ENCODE data around the gene CIB1.
A peak's percentile ranks its signal among the peaks of the same experiment; 100 is the strongest.

The CIB1 gene

GRCh38 chr15:90239371-90239770, 5.6 kb upstream of the CIB1 start:
- no peak for DNase-seq

- peak in 1 of 2 donors; percentile 38 for DNase-seq
These were observed 601 bp upstream of the CIB1 start, which contains the start of gene GDPGP1 for GRCh38 chr15:90234096-90234988. GDPGP1 (plus strand) TSS chr15:90234209; CDS start chr15:90240909, 6,700 bp downstream.

GRCh38 chr15:90232941-90233386, 777 bp downstream of the CIB1 start:
- DNase-seq: no peak

GRCh38 chr15:90232196-90232595, 1.5 kb downstream of the CIB1 start:
- no peak for DNase-seq

GRCh38 chr15:90231028-90232017, 2.4 kb downstream of the CIB1 start:
- DNase-seq: peak; percentile 77 to 84

- no peak for DNase-seq
These were observed 3.1 kb downstream of the CIB1 start for GRCh38 chr15:90230610-90231009.

DNA sequence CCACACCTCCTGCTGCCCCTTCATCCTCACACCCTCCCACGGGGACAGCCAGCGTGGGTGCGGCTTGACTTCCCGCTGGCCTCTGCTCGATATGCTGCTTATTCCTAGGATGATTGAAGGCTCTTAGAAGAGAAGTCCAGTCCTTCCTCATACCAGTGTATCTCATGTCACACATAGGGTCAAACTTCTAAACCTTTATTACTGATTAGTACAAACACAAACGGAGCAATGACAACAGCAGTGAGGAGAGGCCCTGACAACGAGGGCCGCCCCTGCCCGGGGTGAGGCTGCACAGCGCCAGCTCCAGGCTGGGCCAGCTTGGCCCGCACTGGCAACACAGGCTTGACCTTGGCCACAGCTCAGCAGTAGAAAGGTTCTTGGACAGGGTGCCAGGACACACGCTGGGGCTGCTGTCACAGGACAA, 3.7 kb downstream of the CIB1 start:
- no peak for DNase-seq

DNA sequence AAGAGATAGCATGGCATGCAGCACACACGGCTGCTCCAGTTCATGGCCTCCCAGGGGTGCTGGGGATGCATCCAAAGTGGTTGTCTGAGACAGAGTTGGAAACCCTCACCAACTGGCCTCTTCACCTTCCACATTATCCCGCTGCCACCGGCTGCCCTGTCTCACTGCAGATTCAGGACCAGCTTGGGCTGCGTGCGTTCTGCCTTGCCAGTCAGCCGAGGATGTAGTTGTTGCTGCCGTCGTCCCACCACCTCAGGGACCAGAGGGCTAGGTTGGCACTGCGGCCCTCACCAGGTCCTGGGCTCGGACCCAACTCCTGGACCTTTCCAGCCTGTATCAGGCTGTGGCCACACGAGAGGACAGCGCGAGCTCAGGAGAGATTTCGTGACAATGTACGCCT, 4.8 kb downstream of the CIB1 start:
- DNase-seq: no peak

DNA sequence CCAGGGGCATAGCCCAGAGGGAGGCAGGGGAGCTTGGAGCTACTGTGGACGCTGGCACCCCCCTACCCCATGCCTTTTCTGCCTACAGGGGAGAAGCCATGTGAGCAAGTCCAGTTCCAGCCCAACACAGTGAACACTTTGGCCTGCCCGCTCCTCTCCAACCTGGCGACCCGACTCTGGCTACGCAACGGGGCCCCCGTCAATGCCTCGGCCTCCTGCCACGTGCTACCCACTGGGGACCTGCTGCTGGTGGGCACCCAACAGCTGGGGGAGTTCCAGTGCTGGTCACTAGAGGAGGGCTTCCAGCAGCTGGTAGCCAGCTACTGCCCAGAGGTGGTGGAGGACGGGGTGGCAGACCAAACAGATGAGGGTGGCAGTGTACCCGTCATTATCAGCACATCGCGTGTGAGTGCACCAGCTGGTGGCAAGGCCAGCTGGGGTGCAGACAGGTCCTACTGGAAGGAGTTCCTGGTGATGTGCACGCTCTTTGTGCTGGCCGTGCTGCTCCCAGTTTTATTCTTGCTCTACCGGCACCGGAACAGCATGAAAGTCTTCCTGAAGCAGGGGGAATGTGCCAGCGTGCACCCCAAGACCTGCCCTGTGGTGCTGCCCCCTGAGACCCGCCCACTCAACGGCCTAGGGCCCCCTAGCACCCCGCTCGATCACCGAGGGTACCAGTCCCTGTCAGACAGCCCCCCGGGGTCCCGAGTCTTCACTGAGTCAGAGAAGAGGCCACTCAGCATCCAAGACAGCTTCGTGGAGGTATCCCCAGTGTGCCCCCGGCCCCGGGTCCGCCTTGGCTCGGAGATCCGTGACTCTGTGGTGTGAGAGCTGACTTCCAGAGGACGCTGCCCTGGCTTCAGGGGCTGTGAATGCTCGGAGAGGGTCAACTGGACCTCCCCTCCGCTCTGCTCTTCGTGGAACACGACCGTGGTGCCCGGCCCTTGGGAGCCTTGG, 5.6 kb downstream of the CIB1 start:
- DNase-seq: no peak

DNA sequence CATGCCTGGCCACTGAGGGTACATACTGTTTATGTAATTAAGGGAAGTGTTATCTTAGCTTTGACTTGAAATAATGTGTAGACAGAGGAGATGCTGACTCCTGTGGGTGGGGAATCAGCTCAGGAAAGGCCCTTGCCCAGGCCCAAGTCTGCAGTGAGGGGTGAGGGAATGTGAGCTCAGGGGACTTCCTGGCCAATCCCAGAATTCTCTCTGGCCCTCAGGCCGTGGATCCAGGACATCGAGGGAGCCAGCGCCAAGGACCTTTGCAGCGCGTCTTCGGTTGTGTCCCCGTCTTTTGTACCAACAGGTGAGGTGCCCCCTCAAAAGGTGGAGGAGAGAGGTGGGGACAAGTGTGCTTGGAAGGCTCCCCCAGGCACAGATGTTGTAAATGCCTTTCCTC, 6.4 kb downstream of the CIB1 start:
- DNase-seq: no peak

DNA sequence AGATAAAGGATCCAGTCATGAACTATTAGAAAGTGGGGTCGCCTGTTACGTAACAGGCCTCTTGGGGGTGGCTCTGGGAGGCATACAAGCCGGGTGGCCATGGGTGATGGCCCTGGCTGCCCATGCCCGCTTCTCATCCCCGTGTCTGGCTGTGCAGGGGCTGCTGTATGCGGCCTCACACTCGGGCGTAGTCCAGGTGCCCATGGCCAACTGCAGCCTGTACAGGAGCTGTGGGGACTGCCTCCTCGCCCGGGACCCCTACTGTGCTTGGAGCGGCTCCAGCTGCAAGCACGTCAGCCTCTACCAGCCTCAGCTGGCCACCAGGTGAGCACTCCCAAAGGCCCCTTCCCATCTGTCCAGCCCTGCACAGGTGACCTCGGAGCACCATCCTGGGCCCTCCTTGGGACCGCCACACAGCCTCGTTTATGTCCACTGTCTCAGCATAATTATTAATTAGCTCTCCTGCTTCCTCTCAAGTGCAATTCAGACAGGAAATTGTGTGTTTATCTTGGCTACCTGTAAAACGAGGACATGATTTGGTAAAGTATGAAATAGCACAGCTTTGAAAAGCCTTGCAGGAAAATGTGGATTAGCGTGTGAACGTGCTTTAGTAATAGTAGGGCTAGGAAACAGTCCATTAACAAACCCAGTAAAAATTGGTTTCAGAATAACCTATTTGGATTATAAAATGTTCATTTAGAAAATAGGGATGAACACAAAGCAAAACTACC, 8.1 kb downstream of the CIB1 start:
- DNase-seq: no peak

DNA sequence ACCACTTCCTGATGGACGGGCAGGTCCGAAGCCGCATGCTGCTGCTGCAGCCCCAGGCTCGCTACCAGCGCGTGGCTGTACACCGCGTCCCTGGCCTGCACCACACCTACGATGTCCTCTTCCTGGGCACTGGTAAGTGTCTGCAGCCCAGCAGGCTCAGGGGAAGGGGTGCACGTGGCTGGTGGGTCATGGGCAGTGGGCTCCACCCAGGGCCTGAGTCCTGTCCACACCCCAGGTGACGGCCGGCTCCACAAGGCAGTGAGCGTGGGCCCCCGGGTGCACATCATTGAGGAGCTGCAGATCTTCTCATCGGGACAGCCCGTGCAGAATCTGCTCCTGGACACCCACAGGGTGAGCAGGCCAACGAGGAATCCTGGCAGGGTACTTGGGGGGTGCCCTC, 8.7 kb downstream of the CIB1 start:
- DNase-seq: no peak

DNA sequence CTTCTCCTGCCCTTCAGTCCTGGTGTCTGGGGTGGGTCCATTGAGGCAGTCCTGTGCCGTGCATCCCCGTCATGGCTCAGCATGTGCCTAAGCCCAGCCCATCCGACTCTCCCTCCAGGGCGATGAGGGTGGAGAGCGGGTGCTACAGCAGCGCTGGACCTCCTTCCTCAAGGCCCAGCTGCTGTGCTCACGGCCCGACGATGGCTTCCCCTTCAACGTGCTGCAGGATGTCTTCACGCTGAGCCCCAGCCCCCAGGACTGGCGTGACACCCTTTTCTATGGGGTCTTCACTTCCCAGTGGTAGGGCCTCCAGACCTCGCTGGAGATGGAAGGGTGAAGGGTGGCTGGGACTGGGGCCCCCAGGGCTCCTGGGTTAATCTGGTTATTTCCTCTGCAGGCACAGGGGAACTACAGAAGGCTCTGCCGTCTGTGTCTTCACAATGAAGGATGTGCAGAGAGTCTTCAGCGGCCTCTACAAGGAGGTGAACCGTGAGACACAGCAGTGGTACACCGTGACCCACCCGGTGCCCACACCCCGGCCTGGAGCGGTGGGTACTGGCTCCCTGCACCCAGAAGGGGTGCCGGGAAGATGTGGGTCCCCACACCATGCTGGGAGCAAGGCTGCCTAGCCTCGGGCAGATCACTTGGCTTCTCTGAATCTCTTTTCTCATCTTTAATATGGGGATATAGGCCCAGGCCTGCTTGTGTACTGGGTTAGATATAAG, 10.1 kb downstream of the CIB1 start:
- no peak for DNase-seq

- DNase-seq: no peak
These were observed 11.2 kb downstream of the CIB1 start for GRCh38 chr15:90222547-90222946.

- peak; percentile 54 to 68 for DNase-seq
These were observed 12.4 kb downstream of the CIB1 start for GRCh38 chr15:90221246-90221900.

DNA sequence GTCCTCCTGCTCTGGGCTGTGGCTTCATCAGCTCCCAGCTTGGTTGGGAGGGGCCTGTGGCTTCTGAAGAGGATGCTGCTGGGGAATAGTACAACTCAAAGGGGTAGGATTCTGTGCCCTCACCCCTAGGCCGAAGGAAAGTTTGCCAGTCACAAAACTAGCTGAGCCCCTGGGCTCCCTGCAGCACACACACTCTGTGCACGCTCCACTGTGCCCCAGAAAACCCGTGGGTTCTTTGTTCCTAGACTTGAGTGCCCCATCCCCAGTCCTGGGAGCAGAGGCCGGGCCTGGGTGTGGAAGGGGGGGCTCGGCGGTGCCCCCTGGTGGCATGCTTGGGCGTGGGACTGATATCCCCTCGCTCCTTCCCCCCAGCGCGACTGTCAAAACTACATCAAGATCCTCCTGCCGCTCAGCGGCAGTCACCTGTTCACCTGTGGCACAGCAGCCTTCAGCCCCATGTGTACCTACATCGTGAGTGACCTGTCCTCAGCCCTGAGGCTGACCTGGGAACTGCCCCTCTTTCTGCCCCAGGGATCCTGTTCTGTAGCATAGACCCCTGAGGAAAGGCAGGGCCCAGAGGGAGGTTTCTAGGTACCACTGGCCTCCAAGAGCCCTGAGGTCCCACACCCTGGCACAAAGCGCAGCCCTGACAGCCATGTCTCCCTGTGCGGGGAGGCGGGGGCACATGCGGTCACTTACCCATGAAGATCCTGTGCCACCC, 14.2 kb downstream of the CIB1 start:
- peak in 1 of 2 donors; percentile 55 for DNase-seq

DNA sequence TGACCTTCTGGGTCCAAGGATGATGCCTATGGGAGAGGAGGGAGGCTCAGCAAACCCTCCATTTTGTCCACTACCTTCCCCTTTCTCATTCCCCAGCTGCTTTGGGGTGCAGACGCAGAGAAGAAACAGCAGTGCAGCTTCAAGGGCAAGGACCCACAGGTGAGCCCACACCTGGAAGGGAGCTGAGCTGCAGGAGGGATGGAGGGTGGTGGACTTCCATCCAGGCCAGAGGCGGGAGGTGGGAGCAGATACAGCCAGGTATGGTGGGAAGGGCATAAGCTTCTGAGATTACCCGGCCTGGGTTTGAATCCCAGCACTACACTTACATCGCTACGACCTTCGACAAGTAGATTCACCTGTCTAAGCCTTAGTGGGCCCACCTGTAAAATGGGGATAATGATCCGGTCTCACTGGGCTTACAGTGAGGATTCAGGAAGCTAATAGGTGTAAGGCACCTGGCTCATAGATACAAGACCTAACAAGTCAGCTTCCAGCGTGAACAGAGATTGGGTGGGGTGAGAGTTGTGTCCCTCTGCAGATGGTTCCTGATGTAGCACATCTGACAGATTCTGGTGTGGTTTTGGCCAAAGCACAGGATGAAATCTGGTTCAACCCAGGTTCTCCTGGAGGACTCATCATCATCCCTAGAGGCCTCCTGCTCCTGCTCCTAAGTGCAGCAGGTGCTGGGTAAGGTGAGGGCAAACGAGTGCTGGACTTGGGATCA, 15.9 kb downstream of the CIB1 start:
- DNase-seq: no peak

GRCh38 chr15:90214553-90215196, 19.1 kb downstream of the CIB1 start:
- DNase-seq: peak; percentile 23 to 51

Data from inflammatory macrophage treated with lipopolysaccharide for 1 hour (primary cell).